ENCODE results near the gene TXNDC11. TPM values are rescaled to one million over a fixed set of nuclear protein-coding genes. Genes with fewer than 3 reads are reported as not detected.

Gene TXNDC11
- polyA plus RNA-seq, 1 experiment = 35.8 TPM

DNA sequence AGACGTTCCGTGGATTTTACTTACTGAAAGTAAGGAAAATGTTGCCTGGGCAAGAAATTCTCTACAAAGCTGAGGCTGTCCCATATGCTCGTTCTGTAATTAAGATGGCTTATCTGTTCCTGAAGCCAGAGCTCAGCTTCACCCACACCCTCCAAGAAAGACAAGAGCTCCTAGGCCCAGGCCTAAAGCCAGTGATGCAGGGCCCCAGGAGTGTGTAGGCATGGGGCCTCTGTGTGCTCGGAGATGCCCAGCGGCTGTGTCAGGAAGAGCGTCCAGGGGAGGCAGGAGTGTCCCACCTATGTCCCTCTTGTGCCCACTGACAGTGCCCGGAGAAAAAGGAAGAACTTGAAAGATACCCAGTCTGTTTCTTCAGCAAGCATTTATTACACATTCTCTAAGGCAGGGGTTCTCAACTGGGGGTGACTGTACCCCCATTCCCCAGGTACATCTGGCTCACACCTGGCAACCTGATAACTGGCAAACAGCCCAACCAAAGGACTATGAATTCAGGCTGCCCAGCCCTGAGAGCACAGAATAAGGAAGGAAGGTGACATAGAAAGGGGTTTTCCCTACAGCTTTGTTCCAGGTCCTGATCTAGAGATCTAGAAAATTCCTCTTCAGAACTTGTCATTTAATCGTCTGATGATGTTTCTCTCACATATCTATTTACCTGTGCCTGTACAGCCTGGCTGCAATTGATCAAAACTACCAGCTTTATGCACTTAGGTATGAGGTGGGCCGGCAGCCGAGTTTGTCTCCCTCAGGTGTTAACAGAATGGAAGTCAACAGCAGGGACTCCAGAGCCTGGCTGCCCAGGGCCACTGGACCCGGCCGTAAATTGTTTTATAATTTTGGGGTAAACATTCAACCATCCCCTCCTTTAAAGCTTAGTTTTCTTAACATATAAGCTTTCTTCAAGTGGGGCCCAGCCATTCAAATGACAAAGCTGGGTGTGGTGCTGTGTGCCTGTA lies 62.4 kb downstream of the TXNDC11 start:
- Histone ChIP-seq H3K27ac (ENCODE audit: low read depth, low read length) (no peak overlapping the region), H3K27me3 (ENCODE audit: control insufficient read depth, insufficient read depth, low read length) (no peaks in the 10 kb centered on the region), H3K4me3 (ENCODE audit: low read depth, low read length) (no peak overlapping the region), H3K9me3 (ENCODE audit: control insufficient read depth, insufficient read depth, low read length) (no peaks in the 10 kb centered on the region)
- no peak for DNase-seq (ENCODE audit: low read depth, low spot score)
- TF ChIP-seq, protein P1, sequence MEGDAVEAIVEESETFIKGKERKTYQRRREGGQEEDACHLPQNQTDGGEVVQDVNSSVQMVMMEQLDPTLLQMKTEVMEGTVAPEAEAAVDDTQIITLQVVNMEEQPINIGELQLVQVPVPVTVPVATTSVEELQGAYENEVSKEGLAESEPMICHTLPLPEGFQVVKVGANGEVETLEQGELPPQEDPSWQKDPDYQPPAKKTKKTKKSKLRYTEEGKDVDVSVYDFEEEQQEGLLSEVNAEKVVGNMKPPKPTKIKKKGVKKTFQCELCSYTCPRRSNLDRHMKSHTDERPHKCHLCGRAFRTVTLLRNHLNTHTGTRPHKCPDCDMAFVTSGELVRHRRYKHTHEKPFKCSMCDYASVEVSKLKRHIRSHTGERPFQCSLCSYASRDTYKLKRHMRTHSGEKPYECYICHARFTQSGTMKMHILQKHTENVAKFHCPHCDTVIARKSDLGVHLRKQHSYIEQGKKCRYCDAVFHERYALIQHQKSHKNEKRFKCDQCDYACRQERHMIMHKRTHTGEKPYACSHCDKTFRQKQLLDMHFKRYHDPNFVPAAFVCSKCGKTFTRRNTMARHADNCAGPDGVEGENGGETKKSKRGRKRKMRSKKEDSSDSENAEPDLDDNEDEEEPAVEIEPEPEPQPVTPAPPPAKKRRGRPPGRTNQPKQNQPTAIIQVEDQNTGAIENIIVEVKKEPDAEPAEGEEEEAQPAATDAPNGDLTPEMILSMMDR (IDR thresholded peaks at IDR 0.05; ENCODE audit: low read depth, low read length) = no peak
- POLR2A ChIA-PET = no interaction called here
- CTCF ChIA-PET = no interaction called here

DNA sequence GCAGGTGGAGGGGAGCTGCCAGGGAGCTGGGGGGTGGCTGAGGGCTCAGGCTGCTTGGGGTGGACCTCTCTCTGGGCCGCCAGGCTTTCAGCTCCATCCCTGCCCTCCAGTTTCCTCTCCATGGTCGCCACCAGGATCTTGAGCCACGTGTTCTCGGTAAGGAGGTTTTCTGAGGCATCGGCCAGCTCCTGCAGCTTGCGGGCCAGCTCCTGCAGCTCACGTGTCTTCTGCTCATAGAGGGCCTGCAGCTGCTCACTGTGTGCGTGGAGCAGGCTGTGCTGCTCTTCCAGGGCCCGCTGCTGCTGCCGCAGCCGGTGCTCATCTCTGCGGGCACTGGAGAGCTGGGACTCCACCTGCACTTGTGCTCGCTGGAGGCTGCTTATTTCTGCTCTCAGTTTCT lies 63.4 kb downstream of the TXNDC11 start:
- Histone ChIP-seq H3K9me3 (ENCODE audit: control insufficient read depth, insufficient read depth, low read length) (no peaks in the 10 kb centered on the region), H3K27me3 (ENCODE audit: control insufficient read depth, insufficient read depth, low read length) (no peaks in the 10 kb centered on the region), H3K4me3 (ENCODE audit: low read depth, low read length) (no peak overlapping the region), H3K27ac (ENCODE audit: low read depth, low read length) (no peak overlapping the region)
- DNase-seq (ENCODE audit: low read depth, low spot score) = no peak
- TF ChIP-seq, protein P1 (IDR thresholded peaks at IDR 0.05; ENCODE audit: low read depth, low read length) = no peak
- ChIA-PET CTCF (no interaction called here), POLR2A (no interaction called here)

DNA sequence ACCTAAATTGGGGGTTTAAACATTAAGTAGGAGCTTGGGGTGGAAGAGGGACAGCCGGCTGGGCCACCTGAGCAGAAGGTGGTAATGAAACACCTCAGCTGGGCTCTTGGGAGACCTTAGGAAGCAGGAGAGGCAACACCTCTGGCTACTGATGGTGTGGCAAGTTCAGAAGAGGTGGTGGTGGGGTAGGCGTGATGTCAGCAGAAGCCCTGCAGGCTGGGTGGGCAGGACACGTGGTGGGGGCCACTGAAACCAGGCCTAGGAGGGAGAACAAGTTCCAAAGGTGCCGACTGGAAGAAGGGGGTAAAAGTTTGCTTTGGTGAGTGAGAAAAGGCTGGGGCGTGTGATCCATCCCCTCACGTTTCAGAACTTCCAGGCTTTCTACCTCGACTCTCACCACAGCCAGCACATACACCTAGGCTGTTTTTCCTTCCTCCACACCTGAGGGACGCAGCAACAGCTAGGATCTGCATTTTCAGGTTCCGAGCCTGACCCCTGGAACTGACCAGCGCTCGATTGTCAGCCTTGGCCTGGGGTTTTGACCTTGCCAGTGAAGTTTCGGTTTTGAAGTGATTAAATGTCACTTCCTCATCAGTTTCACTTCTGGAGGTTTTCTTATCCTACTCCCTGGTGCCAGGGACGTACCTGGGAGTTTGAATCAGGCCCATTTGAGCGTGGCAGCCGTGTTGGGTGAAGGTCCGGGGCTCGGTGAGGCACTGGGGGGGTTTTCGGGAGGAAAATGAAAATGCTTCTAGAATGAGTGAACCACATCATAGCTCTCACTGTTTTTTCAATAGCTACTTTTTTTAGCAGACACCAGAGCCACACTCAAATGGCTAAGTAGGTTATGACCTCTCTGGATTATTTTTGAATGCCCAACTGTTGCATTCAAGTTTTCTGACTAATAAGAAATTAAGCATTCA lies 64.4 kb downstream of the TXNDC11 start:
- H3K27ac ChIP-seq (ENCODE audit: low read depth, low read length) = peak overlapping the region; percentile 39
- ChIA-PET POLR2A (no interaction called here), CTCF (no interaction called here)

DNA sequence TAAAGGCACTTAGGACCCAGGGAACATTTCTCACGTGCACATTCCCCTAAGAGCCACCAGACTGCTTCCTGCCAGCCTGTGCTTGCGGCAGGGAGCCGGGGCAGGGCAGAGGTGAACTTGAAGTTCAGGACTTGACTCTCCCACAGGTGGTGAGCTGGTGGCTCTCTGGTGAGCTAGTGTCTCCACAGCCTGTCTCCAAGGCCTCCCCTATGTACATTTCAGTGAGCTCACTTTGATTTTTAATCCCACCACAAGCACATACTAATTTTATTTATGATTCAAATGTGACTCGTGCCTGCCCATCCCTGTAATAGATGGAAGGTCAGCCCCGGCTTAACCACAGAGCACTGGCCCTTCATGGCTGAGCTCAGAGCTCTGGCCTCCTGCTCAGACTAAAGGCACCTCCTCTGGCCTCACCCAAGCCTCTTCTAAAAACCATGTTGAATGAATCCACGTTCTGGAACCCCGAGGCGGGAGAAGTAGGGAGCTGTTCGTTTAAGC lies 65.2 kb downstream of the TXNDC11 start:
- Histone ChIP-seq H3K4me3 (ENCODE audit: low read depth, low read length) (no peak overlapping the region), H3K9me3 (ENCODE audit: control insufficient read depth, insufficient read depth, low read length) (no peaks in the 10 kb centered on the region), H3K27me3 (ENCODE audit: control insufficient read depth, insufficient read depth, low read length) (no peaks in the 10 kb centered on the region), H3K27ac (ENCODE audit: low read depth, low read length) (peak overlapping the region; percentile 39)
- ChIA-PET POLR2A (no interaction called here), CTCF (no interaction called here)
- DNase-seq (ENCODE audit: low read depth, low spot score) = no peak
- TF ChIP-seq, protein P1 (IDR thresholded peaks at IDR 0.05; ENCODE audit: low read depth, low read length) = no peak

More for the DNA sequence above, 64.4 kb downstream of the TXNDC11 start:
- H3K27me3 ChIP-seq (ENCODE audit: control insufficient read depth, insufficient read depth, low read length) = no peaks in the 10 kb centered on the region
- no peaks in the 10 kb centered on the region for H3K9me3 ChIP-seq (ENCODE audit: control insufficient read depth, insufficient read depth, low read length)
- no peak for DNase-seq (ENCODE audit: low read depth, low spot score)
- no peak overlapping the region for H3K4me3 ChIP-seq (ENCODE audit: low read depth, low read length)
- TF ChIP-seq, protein P1 (IDR thresholded peaks at IDR 0.05; ENCODE audit: low read depth, low read length) = no peak
